ENCODE data around the gene CEP104.

Gene CEP104

DNA sequence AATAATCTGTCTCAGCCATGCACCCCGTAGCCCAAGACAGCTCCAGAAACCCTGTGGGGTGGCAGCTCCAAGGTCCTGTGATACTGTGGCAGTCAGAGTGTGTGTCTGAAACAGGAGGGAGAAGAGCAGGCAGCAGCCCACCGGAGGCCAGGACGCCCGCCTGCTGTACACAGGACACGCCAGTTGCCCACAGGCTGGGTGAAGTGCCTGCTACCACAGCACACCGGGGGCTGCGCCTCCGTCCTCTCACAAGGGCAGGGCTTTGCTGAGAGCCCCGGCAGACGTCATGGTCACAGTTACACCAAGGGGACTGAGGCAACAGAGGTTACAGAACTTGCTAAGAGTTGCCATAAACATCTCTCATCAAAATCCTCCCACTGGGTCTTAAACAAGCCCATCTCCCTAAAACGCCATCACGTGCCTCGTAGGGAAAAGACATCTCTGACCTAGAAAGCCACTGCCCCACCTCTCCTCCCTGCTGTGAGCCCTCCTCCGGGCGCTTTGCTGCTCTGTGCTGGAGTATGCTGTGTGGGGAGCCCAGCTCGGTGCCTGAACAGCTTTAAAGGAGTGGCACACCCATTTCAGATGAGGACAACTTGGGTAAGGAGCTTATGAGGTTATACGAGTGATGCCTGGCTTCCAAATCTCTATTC lies 37.7 kb upstream of the CEP104 start:
- no peak for DNase-seq (ENCODE audit: low spot score)

DNA sequence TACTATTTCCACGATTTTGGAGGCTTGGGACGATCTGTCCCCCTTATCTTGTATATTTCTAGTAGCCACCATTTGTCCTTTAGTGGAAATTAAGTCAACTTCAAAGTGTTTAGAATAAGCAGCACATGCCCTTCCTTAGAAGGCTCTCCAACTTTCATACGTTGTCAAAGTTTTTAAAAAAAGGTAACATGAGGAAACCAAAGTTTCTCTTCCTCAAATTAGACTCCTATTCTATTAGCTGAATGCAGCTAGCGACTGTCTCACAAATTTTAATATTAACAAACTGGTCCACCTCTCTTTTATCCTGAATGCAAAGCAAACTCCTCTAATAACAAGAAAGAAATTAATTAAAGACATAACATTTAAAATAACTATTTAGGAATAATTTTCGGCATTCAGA lies 36.2 kb upstream of the CEP104 start:
- no peak for DNase-seq (ENCODE audit: low spot score)

DNA sequence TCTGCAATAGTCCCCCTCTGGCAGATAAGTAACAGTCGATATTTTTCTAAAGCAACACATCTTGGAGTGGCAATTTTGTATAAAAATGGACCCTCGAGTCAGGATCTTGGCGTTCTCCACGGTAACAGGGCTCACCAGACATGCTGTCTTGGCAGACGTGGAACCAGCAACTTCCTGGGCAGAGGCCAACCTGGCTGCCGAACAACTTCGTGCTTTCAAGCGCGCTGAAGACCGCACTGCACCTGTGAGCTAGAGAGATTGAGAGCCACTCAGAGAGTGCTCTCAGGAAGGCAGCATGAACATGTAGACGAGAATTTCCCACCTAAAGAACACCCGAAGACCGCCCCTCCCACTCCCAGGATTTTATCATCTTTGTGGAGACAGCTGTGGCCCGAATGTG lies 35.7 kb upstream of the CEP104 start:
- no peak for DNase-seq (ENCODE audit: low spot score)

DNA sequence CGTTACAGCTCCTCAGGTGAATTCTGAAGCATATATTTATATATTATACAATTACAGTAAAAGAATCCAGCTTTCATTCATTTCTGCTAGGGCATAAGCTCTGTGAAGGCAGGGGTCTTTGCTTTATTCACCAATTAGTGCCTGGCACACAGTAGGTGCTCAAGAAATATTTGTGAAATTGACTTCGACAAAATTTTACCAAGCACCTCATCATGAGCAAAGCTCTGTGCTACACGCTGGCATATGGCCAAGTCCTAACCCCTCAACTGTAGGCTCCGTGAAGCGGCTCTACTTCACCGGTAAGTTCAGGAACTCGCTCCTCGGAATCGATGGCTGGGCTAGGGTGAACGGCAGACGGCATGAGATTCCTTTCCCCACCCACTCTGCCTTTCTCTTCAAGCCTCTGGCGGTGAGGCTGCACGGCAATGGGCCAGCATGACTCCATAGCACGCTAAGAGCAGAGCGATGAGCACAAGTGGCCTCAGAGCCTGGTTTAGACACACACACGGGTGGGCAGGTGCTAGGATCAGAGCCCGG lies 34.4 kb upstream of the CEP104 start:
- no peak for DNase-seq (ENCODE audit: low spot score)

DNA sequence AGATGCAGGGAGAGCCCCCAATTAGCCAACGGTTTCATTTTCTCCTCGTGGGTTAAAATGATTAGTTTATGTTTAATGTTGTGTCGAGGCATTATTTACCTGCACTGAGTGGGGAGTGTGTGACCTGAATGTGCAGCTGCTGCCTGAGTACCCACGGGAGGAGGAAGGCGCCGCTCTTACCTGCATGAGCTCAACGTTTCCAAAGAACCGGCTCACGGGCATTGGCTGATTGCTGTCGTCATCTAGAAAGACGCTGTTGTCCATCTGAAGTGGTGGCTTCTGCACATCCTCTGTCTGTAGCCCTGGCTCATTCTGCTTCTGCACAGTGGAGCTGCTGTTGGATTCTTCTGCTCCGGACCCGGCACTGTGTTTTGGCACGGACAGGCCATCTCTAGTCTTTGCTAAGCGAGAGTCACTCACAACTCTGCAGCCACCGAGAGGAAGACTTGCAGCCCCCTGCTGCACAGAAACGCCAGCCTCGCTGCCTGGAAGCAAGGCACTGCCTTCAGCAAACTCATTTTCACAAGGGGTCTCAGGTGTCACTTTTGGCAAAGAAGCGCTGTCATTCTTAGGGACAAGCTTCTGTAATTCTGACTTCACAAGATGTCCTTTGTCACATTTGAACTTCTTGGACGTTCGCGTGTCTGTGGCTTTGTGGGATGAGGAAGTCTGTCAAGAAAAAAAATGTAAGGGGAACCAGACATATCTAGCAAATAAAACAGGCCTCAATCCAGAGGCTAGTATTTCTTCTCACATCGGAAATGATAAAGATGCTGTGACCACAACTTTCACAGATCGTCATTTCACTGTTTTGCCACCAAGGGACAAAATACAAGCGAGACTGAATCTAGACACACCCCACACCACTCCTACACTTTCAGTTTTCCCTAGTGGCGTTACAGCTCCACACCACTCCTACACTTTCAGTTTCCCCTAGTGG lies 33.6 kb upstream of the CEP104 start:
- DNase-seq (ENCODE audit: low spot score), result no peak

DNA sequence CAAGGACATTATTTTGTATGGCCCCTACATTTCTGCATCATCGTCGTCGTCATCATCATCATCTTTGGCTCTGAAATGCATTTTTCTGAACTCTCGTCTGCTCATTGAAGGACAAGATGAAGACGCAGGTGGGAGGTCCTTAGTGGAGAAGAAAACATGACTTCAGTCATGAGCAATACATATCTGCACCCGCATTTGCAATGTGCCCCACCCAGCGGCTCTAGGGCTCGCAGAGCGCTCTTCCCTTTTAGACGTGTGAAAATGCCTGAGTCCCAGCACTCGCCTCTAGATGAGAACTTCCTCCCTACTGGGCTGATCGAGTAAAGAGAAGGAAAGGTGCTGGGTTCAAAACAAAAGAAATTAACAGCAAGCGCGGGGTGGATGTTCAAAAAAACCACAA lies 32.9 kb upstream of the CEP104 start:
- DNase-seq (ENCODE audit: low spot score), result no peak

DNA sequence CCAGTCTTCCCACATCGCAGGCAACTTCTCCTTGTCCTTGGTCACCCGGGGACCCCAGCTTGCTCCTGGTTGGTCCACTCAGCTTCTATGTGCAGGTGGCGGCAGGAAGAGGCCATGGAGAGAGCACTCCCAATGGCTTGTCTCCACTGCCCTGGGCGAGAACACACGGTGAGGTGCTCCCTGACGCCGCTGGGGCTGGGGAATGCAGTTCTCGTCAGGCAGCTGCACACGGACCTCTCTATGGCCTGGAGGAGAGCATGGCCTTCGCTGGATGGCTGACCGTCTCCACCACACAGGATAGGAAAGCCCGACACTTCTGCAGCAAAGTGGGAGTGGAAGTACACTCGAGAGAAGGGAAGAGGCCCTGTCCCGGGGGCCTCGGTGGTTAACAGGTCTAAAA lies 31.3 kb upstream of the CEP104 start:
- DNase-seq (ENCODE audit: low spot score), result no peak

DNA sequence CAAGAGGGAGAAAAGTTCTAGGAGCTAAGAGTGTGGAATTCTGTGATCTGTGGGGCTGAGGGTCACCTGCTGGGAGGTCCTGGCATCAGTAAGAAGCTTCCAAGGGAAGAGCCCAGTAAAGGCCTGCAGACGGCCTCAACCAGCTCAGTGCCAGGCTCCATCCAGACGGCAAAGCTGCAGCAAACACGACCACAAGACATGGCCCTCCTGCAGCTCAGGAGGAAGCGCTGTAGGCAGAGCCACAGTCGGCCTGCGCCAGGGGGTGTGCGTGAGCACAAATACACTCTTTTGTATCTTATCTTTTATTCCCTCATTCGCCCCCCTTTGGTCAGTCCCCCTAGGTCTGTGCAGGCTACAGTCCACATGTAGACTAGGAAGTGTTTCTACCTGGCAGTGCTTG lies 29.7 kb upstream of the CEP104 start:
- no peak for DNase-seq (ENCODE audit: low spot score)

DNA sequence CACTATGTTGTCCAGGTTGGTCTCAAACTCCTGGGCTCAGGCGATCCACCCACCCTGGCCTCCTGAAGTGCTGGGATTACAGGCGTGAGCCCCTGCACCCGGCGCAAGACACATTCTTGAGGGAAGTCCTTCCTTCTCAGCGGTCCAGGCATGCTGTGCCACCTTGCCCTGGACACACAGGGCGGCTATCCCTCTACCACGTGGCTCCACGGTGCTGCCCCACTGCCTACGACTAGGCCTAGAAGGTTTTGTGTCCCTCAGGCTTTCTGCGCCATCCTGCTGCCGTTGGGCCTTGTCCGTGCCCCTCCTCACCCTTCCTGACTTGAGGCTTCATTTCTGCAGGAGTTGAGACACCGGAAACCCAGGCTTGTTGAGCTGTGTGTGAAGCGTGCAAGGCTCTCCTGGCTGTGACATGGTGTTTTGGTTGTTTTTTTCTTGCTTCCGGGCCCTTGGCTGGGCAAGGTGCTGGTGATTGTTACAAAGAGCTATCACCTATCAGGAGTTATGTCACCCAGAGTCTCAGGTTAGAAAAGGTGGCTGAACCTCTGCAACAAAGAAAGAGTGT lies 29.2 kb upstream of the CEP104 start:
- DNase-seq (ENCODE audit: low spot score), result no peak

DNA sequence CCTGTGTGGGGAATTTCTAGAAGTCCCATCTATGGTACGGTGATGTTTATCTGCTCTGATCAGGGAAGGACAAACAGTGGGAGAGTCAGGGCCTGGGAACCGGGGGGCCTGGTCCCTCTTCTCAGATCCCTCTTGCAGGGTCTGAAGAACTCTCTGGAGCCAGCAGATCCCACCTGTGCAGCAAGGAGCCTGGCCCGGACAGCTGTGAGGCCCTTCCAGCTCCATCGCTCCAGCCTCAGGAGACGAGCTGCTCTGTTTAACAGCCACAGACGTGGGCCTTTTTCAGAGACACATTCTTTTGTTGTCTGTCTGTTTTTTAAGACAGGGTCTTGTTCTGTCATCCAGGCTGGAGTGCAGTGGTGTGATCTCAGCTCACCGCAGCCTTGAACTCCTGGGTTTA lies 28.6 kb upstream of the CEP104 start:
- no peak for DNase-seq (ENCODE audit: low spot score)

DNA sequence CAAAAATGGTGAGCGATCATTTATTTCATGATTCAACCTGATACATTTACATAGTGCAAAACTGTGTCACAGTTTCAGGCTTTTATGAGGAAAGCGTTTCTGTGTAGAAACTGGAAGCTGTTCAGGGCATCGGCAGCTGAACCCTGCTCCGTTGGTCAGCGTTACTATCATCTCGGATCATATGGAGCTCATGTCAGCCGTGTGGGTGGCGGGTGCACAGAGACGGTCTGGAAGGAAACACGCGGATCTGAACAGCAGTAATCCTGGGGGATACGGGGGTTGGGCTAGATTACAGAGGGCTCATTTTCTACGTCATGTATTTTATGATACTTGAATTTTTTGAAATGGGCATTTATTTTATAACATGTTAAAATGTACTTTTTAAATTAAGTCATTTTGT lies 28.0 kb upstream of the CEP104 start:
- DNase-seq (ENCODE audit: low spot score), result no peak

DNA sequence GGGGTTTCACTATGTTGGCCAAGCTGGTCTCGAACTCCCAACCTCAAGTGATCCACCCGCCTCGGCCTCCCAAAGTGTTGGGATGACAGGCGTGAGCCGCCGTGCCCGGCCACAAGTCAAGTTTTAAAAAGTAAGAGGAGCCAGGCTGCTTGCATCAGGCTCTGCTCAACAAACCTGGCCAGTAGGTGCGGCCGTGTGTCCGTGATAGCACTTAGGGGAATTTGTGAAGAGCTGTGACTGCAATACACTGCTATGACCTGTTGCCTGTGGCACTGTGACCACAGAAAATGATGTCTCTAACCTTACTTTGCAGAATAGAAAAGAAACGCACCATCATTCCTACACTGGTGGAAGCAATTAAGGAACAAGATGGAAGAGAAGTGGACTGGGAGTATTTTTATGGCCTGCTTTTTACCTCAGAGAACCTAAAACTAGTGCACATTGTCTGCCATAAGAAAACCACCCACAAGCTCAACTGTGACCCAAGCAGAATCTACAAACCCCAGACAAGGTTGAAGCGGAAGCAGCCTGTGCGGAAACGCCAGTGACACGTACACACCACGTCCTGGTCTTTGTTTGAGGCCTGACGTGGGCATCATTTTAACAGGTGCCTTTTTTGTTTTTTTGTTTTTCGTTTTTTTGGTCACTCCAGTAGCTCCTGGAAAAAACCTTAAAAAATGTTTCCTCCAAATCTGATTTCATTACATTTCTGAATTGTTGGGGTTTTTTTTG lies 26.3 kb upstream of the CEP104 start:
- no peak for DNase-seq (ENCODE audit: low spot score)

DNA sequence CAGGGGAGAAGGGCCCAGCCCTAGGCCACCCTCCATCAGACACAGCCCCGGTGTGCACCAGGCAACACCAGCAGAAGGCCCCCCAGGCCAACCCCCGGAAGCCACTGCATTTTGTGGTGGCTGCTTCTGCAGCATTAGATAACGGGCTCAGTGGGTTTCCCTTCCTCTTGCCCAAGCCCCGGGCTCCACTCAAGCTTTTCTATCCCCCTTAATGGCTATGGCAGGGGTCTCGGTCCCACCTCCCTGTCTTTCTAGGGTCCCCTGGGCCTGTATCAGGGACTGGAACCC lies 24.1 kb upstream of the CEP104 start:
- no peak for DNase-seq (ENCODE audit: low spot score)

DNA sequence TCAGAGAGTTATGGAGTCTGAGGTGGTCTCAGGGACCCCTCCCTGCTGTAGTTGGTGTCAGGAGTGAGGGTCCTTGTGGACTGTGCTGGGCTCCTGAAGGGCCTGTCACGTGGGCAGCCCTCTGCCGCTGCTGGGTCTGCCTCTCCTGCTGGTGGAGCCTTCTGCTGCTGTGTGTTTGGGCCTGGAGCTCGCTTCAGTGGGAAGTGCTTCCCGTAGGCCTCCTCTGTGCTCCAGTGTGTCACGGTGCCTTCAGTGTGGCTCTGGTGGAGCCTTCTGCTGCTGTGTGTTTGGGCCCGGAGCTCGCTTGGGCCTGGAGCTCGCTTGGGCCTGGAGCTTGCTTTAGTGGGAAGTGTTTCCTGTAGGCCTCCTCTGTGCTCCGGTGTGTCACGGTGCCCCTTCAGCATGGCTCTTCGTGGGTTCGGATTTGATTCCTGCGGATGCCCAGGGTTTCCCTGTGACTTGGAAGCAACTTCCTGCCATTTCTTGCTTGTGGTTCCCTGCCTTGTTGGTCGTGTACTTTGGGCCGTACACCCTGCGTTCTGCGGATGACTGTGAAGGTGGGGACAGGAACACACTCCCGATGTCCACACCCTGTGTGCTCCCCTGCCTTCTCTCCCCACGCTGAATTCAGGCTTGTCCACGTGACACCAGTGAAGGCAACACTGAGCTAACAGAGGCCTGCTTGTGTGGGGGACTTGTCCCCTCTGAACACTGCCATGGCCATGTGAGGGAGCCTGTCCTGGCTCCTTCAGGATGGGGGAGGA lies 23.6 kb upstream of the CEP104 start:
- DNase-seq (ENCODE audit: low spot score), result no peak

DNA sequence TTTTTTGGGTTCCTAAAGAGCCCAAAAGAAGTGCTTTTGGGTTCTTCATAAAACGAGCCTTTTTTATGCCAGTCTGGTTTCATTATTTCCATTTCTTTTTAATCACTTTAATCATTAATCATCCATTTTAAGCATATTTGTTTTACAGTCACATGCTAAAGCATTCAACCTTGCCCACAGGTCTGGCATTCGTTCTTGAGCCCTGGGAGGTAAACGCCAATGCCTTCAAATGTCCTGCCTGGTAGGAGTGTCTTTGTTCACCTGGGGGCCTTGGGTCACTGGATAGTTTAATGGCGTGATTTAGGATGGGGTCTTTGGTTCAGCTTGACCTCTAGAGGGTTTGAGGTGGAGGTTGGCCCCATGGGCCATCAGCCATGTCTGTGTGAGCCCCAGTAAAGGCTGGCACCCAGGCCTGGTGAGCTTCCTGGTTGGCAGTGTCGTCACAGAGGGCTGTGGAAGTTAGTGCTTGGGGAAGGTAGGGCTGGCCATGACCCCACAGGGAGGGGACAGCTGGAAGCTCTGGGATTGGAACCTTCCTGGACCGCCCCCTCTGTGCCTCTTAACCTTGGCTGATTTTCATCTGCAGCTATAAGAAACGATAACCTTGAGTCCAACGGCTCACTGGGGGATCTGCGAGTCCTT lies 22.9 kb upstream of the CEP104 start:
- DNase-seq (ENCODE audit: low spot score), result no peak

DNA sequence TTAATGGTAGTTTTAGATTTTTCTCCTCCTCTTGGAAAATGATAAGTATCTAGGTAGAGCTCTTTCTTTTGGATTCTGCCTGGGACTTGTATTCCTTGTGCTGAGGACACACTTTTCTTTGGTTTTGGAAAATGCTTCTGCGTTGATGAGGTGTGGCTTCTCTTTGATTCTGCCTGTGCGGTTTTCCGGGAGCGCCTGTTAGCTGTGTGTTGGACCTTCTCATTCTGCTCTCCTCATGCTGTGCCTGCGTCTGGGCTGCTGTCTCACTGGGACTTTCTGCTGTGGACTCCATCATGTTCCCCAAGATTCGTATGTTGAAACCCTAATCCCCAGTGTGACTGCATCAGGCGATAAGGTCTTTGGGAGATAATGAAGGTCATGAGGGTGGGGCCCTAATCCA lies 22.1 kb upstream of the CEP104 start:
- DNase-seq (ENCODE audit: low spot score), result no peak

DNA sequence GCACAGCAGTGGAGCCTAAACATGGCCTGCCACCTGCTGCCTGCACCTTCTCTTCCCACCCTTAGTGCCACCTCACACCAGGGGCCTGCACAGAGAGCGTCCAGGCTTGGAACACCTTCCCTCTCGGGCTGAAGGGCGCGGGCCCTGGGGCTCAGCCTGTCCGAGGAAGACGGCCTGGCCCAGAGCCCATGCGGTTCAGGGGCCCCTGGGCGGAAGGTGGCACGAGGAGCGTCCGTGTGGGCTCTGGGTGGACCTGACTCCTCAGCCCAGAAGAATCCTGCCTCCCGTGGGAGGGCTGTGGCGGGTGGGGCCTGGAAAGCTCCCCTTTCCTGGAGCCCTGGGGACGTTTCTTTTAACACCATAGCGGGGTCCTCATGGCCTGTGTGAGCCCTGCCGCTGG lies 19.7 kb upstream of the CEP104 start:
- no peak for DNase-seq (ENCODE audit: low spot score)

DNA sequence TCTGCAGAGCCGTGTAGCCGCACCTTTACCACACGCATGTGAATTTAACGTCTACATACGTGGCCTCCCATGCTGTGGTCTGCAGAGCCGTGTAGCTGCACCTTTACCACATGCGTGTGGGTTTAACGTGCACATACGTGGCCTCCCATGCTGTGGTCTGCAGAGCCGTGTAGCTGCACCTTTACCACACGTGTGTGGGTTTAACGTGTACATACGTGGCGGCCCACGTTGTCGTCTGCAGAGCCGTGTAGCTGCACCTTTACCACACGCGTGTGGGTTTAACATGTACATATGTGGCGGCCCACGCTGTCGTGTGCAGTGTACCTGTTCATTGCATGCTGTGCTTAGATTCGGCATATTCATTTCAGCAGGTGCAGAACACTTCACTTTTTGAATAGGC lies 17.7 kb upstream of the CEP104 start:
- DNase-seq (ENCODE audit: low spot score), result no peak

DNA sequence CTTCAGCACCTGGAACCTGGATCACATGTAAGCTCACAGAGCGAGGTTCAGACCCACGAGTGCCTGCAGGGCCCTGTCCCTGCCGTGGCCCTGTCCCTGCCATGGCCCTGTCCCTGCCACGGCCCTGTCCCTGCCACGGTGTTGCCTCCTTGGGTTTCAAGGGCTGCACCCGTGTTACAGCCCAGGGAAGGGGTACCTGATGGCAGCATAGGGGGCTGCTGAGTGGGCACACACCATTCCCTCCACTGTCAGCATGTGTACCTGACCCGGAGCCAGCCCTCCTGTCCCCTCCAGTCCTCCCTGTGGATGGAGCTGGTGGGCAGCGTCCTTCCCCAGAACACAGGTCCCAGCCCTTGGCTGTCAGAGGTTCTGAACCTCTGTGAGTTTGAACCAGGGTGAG lies 15.5 kb upstream of the CEP104 start:
- no peak for DNase-seq (ENCODE audit: low spot score)

DNA sequence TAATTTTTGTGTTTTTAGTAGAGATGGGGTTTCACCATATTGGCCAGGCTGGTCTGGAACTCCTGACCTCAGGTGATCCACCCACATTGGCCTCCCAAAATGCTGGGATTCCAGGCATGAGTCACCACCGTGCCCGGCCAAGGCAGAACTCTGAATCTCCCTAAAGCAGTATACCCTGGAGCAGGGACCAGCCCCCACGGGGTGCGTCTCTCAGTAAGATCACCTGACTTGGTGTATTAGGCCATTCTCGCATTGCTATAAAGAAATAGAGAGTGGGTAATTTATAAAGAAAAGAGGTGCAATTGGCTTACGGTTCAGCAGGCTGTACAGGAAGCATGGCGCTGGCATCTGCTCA lies 14.4 kb upstream of the CEP104 start:
- DNase-seq (ENCODE audit: low spot score), result no peak

DNA sequence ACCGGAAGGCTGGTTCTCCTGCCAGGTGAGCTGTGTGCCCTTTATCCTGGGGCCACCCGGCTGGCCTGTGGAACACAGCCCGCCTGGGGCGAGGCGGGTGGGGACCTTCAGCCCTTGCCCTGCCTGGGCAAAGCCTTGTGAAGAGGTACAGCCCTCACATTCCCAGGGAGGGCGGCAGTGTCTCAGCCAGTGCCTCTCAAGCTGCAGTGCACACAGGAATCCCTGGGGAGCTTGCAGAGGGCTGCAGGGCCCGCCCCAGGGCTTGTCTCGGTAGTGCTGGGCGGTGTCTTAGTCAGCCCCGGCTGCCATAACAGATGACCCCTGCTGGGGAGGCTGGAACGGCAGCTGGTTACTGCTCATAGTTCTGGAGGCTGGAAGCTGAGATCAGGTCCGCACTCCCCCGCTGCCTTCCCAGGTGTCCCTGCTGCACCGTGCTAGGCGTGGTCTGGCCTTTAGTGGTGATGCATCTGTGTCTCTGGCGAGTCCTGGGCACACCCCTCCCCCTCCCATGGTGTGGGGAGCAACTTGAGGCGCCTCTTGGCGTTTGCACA lies 12.8 kb upstream of the CEP104 start:
- DNase-seq (ENCODE audit: low spot score), result no peak

Data from HuH-7.5 (cell line).